GM12891 (cell line): ENCODE results near the gene STAT4.

ENCODE experiments used
- DNase-seq: peaks from one replicate; pipeline ENCODE4 v3.0.0; 2011; ENCODE audit warnings: low spot score; ENCODE audit not compliant: insufficient read length
- FAIRE-seq: peaks from 2 replicates; lab custom pipeline; 2011; peaks lifted over from hg19 to GRCh38; lab: Jason Lieb, UNC
- PAX5 ChIP-seq: IDR thresholded peaks from 2 replicates; pipeline ENCODE4 v1.6.1; 2011; ENCODE audit warnings: low read length, moderate library complexity, mild to moderate bottlenecking; ENCODE audit not compliant: insufficient read depth, severe bottlenecking
- POLR2A ChIP-seq: IDR thresholded peaks from 2 replicates; pipeline ENCODE4 v1.6.1; 2011; ENCODE audit warnings: low read depth, low read length, control low read depth
- POLR2AphosphoS5 ChIP-seq: IDR thresholded peaks from 2 replicates; pipeline ENCODE4 v1.6.1; 2011; ENCODE audit warnings: low read depth, low read length, control low read depth
- POU2F2 ChIP-seq: IDR thresholded peaks from 2 replicates; pipeline ENCODE4 v1.6.1; 2011; ENCODE audit warnings: low read depth, mild to moderate bottlenecking, control low read depth, low read length, moderate library complexity
- SPI1 ChIP-seq: IDR thresholded peaks from 2 replicates; pipeline ENCODE4 v1.6.1; 2011; ENCODE audit warnings: low read depth, low read length, control low read depth
- TAF1 ChIP-seq: IDR thresholded peaks from 2 replicates; pipeline ENCODE4 v1.6.1; 2011; ENCODE audit warnings: low read depth, low read length, control low read depth

Gene STAT4

GRCh38 chr2:191176801-191177438 lies 26.1 kb upstream of the STAT4 start:
- DNase-seq (no peak), FAIRE-seq (no peak)
- no peak for TF ChIP-seq SPI1
- TF ChIP-seq POLR2A = no peak
- TF ChIP-seq TAF1 = no peak
- no peak for TF ChIP-seq PAX5
- no peak for TF ChIP-seq POU2F2
- TF ChIP-seq POLR2AphosphoS5 = no peak

- no peak for TF ChIP-seq POU2F2
- no peak for TF ChIP-seq SPI1
- no peak for TF ChIP-seq POLR2A
- TF ChIP-seq POLR2AphosphoS5 = no peak
- no peak for TF ChIP-seq TAF1
- no peak for TF ChIP-seq PAX5
- DNase-seq = no peak
- FAIRE-seq = no peak
These were observed 25.5 kb upstream of the STAT4 start for GRCh38 chr2:191176305-191176704.

- TF ChIP-seq PAX5 (no peak), TAF1 (no peak), SPI1 (no peak), POU2F2 (no peak), POLR2AphosphoS5 (no peak), POLR2A (no peak)
- no peak for DNase-seq
- FAIRE-seq = no peak
These were observed 23.6 kb upstream of the STAT4 start for GRCh38 chr2:191174442-191174841.

GRCh38 chr2:191173206-191173605 lies 22.4 kb upstream of the STAT4 start:
- TF ChIP-seq POLR2AphosphoS5 (no peak), SPI1 (no peak), PAX5 (no peak), TAF1 (no peak), POU2F2 (no peak), POLR2A (no peak)
- no peak for DNase-seq
- FAIRE-seq = no peak

- FAIRE-seq (no peak), DNase-seq (no peak)
- TF ChIP-seq PAX5 = no peak
- no peak for TF ChIP-seq TAF1
- no peak for TF ChIP-seq POLR2A
- no peak for TF ChIP-seq SPI1
- no peak for TF ChIP-seq POU2F2
- no peak for TF ChIP-seq POLR2AphosphoS5
These were observed 21.0 kb upstream of the STAT4 start for GRCh38 chr2:191171708-191172355.

- no peak for DNase-seq
- FAIRE-seq = no peak
- no peak for TF ChIP-seq POLR2AphosphoS5
- TF ChIP-seq PAX5 = no peak
- no peak for TF ChIP-seq POU2F2
- no peak for TF ChIP-seq POLR2A
- no peak for TF ChIP-seq SPI1
- no peak for TF ChIP-seq TAF1
These were observed 20.5 kb upstream of the STAT4 start for GRCh38 chr2:191171286-191171685.

- TF ChIP-seq SPI1 = no peak
- no peak for TF ChIP-seq POLR2A
- TF ChIP-seq POLR2AphosphoS5 = no peak
- TF ChIP-seq TAF1 = no peak
- no peak for TF ChIP-seq PAX5
- TF ChIP-seq POU2F2 = no peak
- DNase-seq = no peak
- FAIRE-seq = no peak
These were observed 20.0 kb upstream of the STAT4 start for GRCh38 chr2:191170773-191171172.

GRCh38 chr2:191170301-191170636 lies 19.5 kb upstream of the STAT4 start:
- no peak for TF ChIP-seq POLR2AphosphoS5
- TF ChIP-seq SPI1 = no peak
- TF ChIP-seq POU2F2 = no peak
- no peak for TF ChIP-seq POLR2A
- no peak for TF ChIP-seq TAF1
- no peak for TF ChIP-seq PAX5
- no peak for FAIRE-seq
- no peak for DNase-seq

- no peak for FAIRE-seq
- no peak for TF ChIP-seq POLR2AphosphoS5
- TF ChIP-seq PAX5 = no peak
- TF ChIP-seq POLR2A = no peak
- no peak for TF ChIP-seq TAF1
- no peak for TF ChIP-seq SPI1
- TF ChIP-seq POU2F2 = no peak
These were observed 18.9 kb upstream of the STAT4 start for GRCh38 chr2:191169456-191170300.

More at GRCh38 chr2:191169456-191170300, 18.9 kb upstream of the STAT4 start:
- DNase-seq = no peak
